Fibroblast of lung (primary cell): ENCODE results near the gene GTF2A1L. TPM values are rescaled to one million over a fixed set of nuclear protein-coding genes. Genes with fewer than 3 reads are reported as not detected.

Experiments
- DNase-seq, 2 donors: peaks; one replicate each; pipeline versions ENCODE4 v3.0.0 to v3.0.0-alpha.2; 2010; ENCODE audit warnings: low read depth in 2 of 2
- H2AFZ ChIP-seq: 2 replicates; pipeline ENCODE4 v1.5.1; 2012; ENCODE audit warnings: low read length, control low read depth, inconsistent platforms
- H3K27ac ChIP-seq: 2 replicates; pipeline ENCODE4 v1.5.1; 2011; ENCODE audit warnings: low read length, control low read depth; ENCODE audit not compliant: insufficient read depth
- H3K27me3 ChIP-seq: 2 replicates; pipeline ENCODE4 v1.5.1; 2011; ENCODE audit warnings: mild to moderate bottlenecking, low read length; ENCODE audit not compliant: control insufficient read depth, insufficient read depth
- H3K36me3 ChIP-seq: 2 replicates; pipeline ENCODE4 v1.5.1; 2011; ENCODE audit warnings: low read length; ENCODE audit not compliant: control insufficient read depth, insufficient read depth
- H3K4me1 ChIP-seq: 2 replicates; pipeline ENCODE4 v1.5.1; 2011; ENCODE audit warnings: low read length; ENCODE audit not compliant: control insufficient read depth, insufficient read depth; ENCODE audit errors: extremely low read depth
- H3K4me2 ChIP-seq: 2 replicates; pipeline ENCODE4 v1.5.1; 2011; ENCODE audit warnings: low read length, control low read depth; ENCODE audit not compliant: insufficient read depth; ENCODE audit errors: extremely low read depth
- H3K4me3 ChIP-seq, 4 experiments: fragments of 200-600 bp in 1 of 4; sonication (generic) in 1 of 4; replicated peaks in 1 of 4; 2 replicates each; pipeline ENCODE4 v1.5.1; 2011 to 2016; ENCODE audit warnings: low read length in 4 of 4, low read depth in 3 of 4, mild to moderate bottlenecking in 3 of 4, control low read depth in 2 of 4, inconsistent platforms in 1 of 4, mixed read lengths in 1 of 4; ENCODE audit not compliant: insufficient read depth in 1 of 4; ENCODE audit errors: control extremely low read depth in 1 of 4
- H3K79me2 ChIP-seq: 2 replicates; pipeline ENCODE4 v1.5.1; 2012; ENCODE audit warnings: mild to moderate bottlenecking, low read length, inconsistent platforms; ENCODE audit not compliant: control insufficient read depth, insufficient read depth
- H3K9ac ChIP-seq: 2 replicates; pipeline ENCODE4 v1.5.1; 2011; ENCODE audit warnings: mild to moderate bottlenecking, low read length, control low read depth; ENCODE audit not compliant: insufficient read depth
- H3K9me3 ChIP-seq: 2 replicates; pipeline ENCODE4 v1.5.1; 2012; ENCODE audit warnings: low read depth, low read length; ENCODE audit not compliant: control insufficient read depth, insufficient read depth
- H4K20me1 ChIP-seq: 2 replicates; pipeline ENCODE4 v1.5.1; 2011; ENCODE audit warnings: low read length; ENCODE audit not compliant: control insufficient read depth, insufficient read depth; ENCODE audit errors: extremely low read depth
- CTCF ChIP-seq, 2 donors: IDR thresholded peaks in 1 of 2; conservative IDR thresholded peaks in 1 of 2; 1 replicate in 1 of 2; 2 replicates in 1 of 2; pipeline ENCODE4 v1.5.1; 2011 to 2012; ENCODE audit warnings: low read length in 2 of 2, control low read depth in 1 of 2, inconsistent platforms in 1 of 2, low read depth in 1 of 2, mild to moderate bottlenecking in 1 of 2
- EZH2 ChIP-seq: IDR thresholded peaks from 2 replicates; pipeline ENCODE4 v1.5.1; 2012; ENCODE audit warnings: low read length, control low read depth, mild to moderate bottlenecking; ENCODE audit errors: missing control alignments
- polyA plus RNA-seq, 2 donors: library from polyadenylated mRNA; depleted of rRNA in 1 of 2; stranded (reverse) in 1 of 2; unstranded in 1 of 2; fragments of >200 nt; gene quantifications; 2 replicates each; pipeline ENCODE4 v1.2.1, GENCODE V29; 2011 to 2012; ENCODE audit warnings: missing spikeins in 1 of 2
- total RNA-seq: library from RNA; depleted of rRNA; stranded (reverse); fragments of >200 nt; gene quantifications from 2 replicates; pipeline ENCODE4 v1.2.1, GENCODE V29; 2014

The GTF2A1L gene
- total and polyA plus RNA-seq, 2 donors (not counting 1 experiment from before 2014, with no cell fraction given), result 0.26 to 3.5 TPM

GRCh38 chr2:48583961-48584360, 33.7 kb upstream of the GTF2A1L start:
- Histone ChIP-seq H3K9ac (no peak overlapping the region), H4K20me1 (no peaks in the 10 kb centered on the region), H3K4me2 (no peak overlapping the region), H3K9me3 (no peaks in the 10 kb centered on the region), H3K4me3 (no peak overlapping the region), H2AFZ (no peak overlapping the region), H3K27ac (no peak overlapping the region), H3K4me1 (no peaks in the 10 kb centered on the region), H3K79me2 (no peaks in the 10 kb centered on the region), H3K36me3 (no peaks in the 10 kb centered on the region), H3K27me3 (no peaks in the 10 kb centered on the region)
- DNase-seq, result no peak
- no peak for TF ChIP-seq EZH2
- TF ChIP-seq CTCF (conservative IDR thresholded peaks at IDR 0.05 in 1 of 2, IDR thresholded peaks at IDR 0.05 in 1 of 2; ENCODE audit: low read depth in 1 of 2, low read length in 2 of 2), result no peak

GRCh38 chr2:48584551-48584950, 33.1 kb upstream of the GTF2A1L start:
- Histone ChIP-seq H3K4me1 (no peaks in the 10 kb centered on the region), H3K27me3 (no peaks in the 10 kb centered on the region), H3K36me3 (no peaks in the 10 kb centered on the region), H3K9me3 (no peaks in the 10 kb centered on the region), H3K4me2 (no peak overlapping the region), H3K9ac (no peak overlapping the region), H2AFZ (no peak overlapping the region), H3K27ac (no peak overlapping the region), H4K20me1 (no peaks in the 10 kb centered on the region), H3K79me2 (no peaks in the 10 kb centered on the region), H3K4me3 (no peak overlapping the region)
- no peak for DNase-seq
- TF ChIP-seq EZH2, result no peak

- H3K4me3 ChIP-seq, result no peak overlapping the region
- no peak for DNase-seq
- H3K9ac ChIP-seq, result no peak overlapping the region
- no peaks in the 10 kb centered on the region for H3K27me3 ChIP-seq
- H3K36me3 ChIP-seq, result no peaks in the 10 kb centered on the region
- no peak overlapping the region for H3K27ac ChIP-seq
- H2AFZ ChIP-seq, result no peak overlapping the region
- H3K4me2 ChIP-seq, result no peak overlapping the region
- H3K9me3 ChIP-seq, result no peaks in the 10 kb centered on the region
- no peaks in the 10 kb centered on the region for H3K4me1 ChIP-seq
- TF ChIP-seq EZH2 (no peak), CTCF (conservative IDR thresholded peaks at IDR 0.05 in 1 of 2, IDR thresholded peaks at IDR 0.05 in 1 of 2; ENCODE audit: low read depth in 1 of 2, low read length in 2 of 2) (no peak)
- H4K20me1 ChIP-seq, result no peaks in the 10 kb centered on the region
- no peaks in the 10 kb centered on the region for H3K79me2 ChIP-seq
Measured at GRCh38 chr2:48586433-48586832, 31.2 kb upstream of the GTF2A1L start.
